ENCODE results near the gene NCAPD2.

The NCAPD2 gene

GRCh38 chr12:6523708-6524107 lies 29.8 kb downstream of the NCAPD2 start:
- Histone ChIP-seq H3K9me3 (ENCODE audit: insufficient read depth, low read length) (no peaks in the 10 kb centered on the region), H3F3A (ENCODE audit: insufficient read depth) (no peaks in the 10 kb centered on the region), H4K20me1 (ENCODE audit: low read depth, low read length) (no peaks in the 10 kb centered on the region), H3K79me2 (ENCODE audit: insufficient read depth, low read length) (no peaks in the 10 kb centered on the region), H3K27ac (ENCODE audit: low read depth, low read length) (no peak overlapping the region), H3K4me2 (ENCODE audit: low read depth, low read length, poor library complexity, severe bottlenecking) (no peak overlapping the region), H3K4me3 (ENCODE audit: insufficient read depth, low read length, poor library complexity, severe bottlenecking) (no peak overlapping the region), H2AFZ (ENCODE audit: low read depth, low read length, severe bottlenecking) (no peak overlapping the region), H3K27me3 (ENCODE audit: low read length) (no peaks in the 10 kb centered on the region), H3K36me3 (ENCODE audit: low read length) (peaks cover 74% of the 10 kb centered on the region), H3K9ac (ENCODE audit: low read length) (no peak overlapping the region), H3K9me2 (replicated peaks; ENCODE audit: insufficient read depth, low read length) (no peaks in the 10 kb centered on the region)
- TF ChIP-seq EZH2phosphoT487 (conservative IDR thresholded peaks at IDR 0.05; ENCODE audit: low read length) (no peak), CTCF (IDR thresholded peaks at IDR 0.05; ENCODE audit: insufficient read depth, low read length, poor library complexity, severe bottlenecking) (no peak)

- Histone ChIP-seq H4K20me1 (ENCODE audit: low read depth, low read length) (no peaks in the 10 kb centered on the region), H3K9ac (ENCODE audit: low read length) (no peak overlapping the region), H3K4me2 (ENCODE audit: low read depth, low read length, poor library complexity, severe bottlenecking) (no peak overlapping the region), H3K27me3 (ENCODE audit: low read length) (no peaks in the 10 kb centered on the region), H3F3A (ENCODE audit: insufficient read depth) (no peaks in the 10 kb centered on the region), H3K27ac (ENCODE audit: low read depth, low read length) (no peak overlapping the region), H3K79me2 (ENCODE audit: insufficient read depth, low read length) (no peaks in the 10 kb centered on the region), H3K36me3 (ENCODE audit: low read length) (peaks cover 67% of the 10 kb centered on the region), H3K4me3 (ENCODE audit: insufficient read depth, low read length, poor library complexity, severe bottlenecking) (no peak overlapping the region), H3K9me2 (replicated peaks; ENCODE audit: insufficient read depth, low read length) (no peaks in the 10 kb centered on the region), H3K9me3 (ENCODE audit: insufficient read depth, low read length) (no peaks in the 10 kb centered on the region), H2AFZ (ENCODE audit: low read depth, low read length, severe bottlenecking) (no peak overlapping the region)
- TF ChIP-seq CTCF (IDR thresholded peaks at IDR 0.05; ENCODE audit: insufficient read depth, low read length, poor library complexity, severe bottlenecking): no peak
- no peak for TF ChIP-seq EZH2phosphoT487 (conservative IDR thresholded peaks at IDR 0.05; ENCODE audit: low read length)
Measured at GRCh38 chr12:6524648-6525047, 30.7 kb downstream of the NCAPD2 start.

DNA sequence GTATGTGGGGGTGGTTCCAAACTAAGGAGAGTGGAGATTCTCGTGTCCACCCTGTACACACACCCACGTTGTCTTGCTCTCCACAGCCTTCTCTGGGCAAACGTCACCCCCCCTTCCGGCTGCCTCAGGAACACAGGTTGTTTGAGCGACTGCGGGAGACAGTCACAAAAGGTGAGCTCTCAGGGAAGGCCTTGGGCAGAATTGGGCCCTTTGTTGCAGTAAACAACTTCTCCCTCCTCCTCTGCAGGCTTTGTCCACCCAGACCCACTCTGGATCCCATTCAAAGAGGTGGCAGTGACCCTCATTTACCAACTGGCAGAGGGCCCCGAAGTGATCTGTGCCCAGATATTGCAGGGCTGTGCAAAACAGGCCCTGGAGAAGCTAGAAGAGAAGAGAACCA lies 32.3 kb downstream of the NCAPD2 start:
- peaks cover 62% of the 10 kb centered on the region for H3K36me3 ChIP-seq (ENCODE audit: low read length)
- no peaks in the 10 kb centered on the region for H3K79me2 ChIP-seq (ENCODE audit: insufficient read depth, low read length)
- H3K27ac ChIP-seq (ENCODE audit: low read depth, low read length): no peak overlapping the region
- no peak overlapping the region for H3K4me3 ChIP-seq (ENCODE audit: insufficient read depth, low read length, poor library complexity, severe bottlenecking)
- no peak overlapping the region for H3K9ac ChIP-seq (ENCODE audit: low read length)
- no peak overlapping the region for H3K4me2 ChIP-seq (ENCODE audit: low read depth, low read length, poor library complexity, severe bottlenecking)
- H3K9me2 ChIP-seq (replicated peaks; ENCODE audit: insufficient read depth, low read length): no peaks in the 10 kb centered on the region
- H2AFZ ChIP-seq (ENCODE audit: low read depth, low read length, severe bottlenecking): no peak overlapping the region
- H3K9me3 ChIP-seq (ENCODE audit: insufficient read depth, low read length): no peaks in the 10 kb centered on the region
- TF ChIP-seq EZH2phosphoT487 (conservative IDR thresholded peaks at IDR 0.05; ENCODE audit: low read length) (no peak), CTCF (IDR thresholded peaks at IDR 0.05; ENCODE audit: insufficient read depth, low read length, poor library complexity, severe bottlenecking) (no peak)
- no peaks in the 10 kb centered on the region for H3K27me3 ChIP-seq (ENCODE audit: low read length)
- H4K20me1 ChIP-seq (ENCODE audit: low read depth, low read length): no peaks in the 10 kb centered on the region
- peaks cover 14% of the 10 kb centered on the region for H3F3A ChIP-seq (ENCODE audit: insufficient read depth)
